Left colon (tissue), 2 donors: ENCODE data around the gene C3orf22. TPM values are rescaled to one million over a fixed set of nuclear protein-coding genes. Genes with fewer than 3 reads are reported as not detected.

Experiments used
- ATAC-seq: fragments of 200-7000 bp; cut with Tn5 transposase; one replicate; pipeline ENCODE4 v1.9.1; 2020; ENCODE audit warnings: mild to moderate bottlenecking, moderate library complexity
- DNase-seq, 2 donors: peaks; one replicate each; pipeline ENCODE4 v3.0.0-alpha.2; 2020
- intact Hi-C, 2 donors: fragments of 100-400 bp; cut with DNase I in 1 of 2; cut with micrococcal nuclease in 1 of 2; formaldehyde crosslinking; loops; one replicate each; pipeline versions ENCODE4 v1.11.2 to v1.14.0; 2022; cut with DNase I, micrococcal nuclease
- total RNA-seq, 2 donors: library from RNA; stranded (reverse); fragmentation: NEBNext Ultra II Directional; extraction: Animal tissue kit (Norgen Biotek cat#: 25700); gene quantifications; one replicate each; pipeline ENCODE4 v1.2.1, GENCODE V29; 2021
- donor health status: DM: no; HTN: no; CAD: no.
- donor health status: DM: yes; HTN: yes; CAD: no.

The C3orf22 gene
- total RNA-seq, 2 donors from 2014 or later = not detected

DNA sequence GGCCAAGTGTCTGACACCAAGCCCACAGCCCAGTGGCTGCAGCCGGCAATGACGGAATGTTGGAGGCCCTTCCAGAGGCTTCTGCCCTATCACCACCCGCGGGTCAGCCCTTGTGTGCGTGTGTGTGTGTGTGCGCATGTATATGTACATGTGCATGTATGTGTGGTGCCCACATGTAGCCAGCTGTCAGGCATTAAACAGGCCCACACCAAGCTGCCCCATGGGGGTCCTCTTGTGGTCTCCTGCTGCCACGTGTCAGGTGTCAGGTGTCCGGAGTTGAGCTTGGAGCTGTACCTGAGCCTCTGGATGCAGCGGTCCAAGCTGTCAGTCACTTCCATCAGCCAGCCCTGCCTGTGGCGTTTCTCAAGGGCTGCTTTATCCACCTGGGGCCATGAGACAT lies 55.0 kb downstream of the C3orf22 start:
- intact Hi-C loops = no loop called here
- no peak for ATAC-seq

DNA sequence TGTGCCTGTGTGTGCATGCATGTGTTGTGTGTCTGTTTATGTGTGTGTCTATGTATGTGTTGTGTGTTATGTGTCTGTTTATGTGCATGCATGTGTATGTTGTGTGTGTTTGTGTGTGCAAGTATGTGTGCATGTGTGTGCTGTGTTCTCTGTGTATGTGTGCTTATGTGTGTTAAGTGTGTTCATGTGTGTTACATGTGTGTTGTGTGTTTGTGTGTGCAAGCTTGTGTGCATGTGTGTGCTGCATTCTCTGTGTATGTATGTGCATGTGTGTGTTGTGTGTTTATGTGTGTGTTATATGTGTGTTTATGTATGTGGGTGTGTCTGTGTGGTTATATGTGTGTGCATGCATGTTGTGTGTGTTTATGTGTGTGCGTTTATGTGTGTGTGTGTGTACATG lies 56.1 kb downstream of the C3orf22 start:
- intact Hi-C loops = no loop called here
- ATAC-seq (no peak), DNase-seq (no peak)

More for the DNA sequence above, 55.0 kb downstream of the C3orf22 start:
- DNase-seq = no peak

DNA sequence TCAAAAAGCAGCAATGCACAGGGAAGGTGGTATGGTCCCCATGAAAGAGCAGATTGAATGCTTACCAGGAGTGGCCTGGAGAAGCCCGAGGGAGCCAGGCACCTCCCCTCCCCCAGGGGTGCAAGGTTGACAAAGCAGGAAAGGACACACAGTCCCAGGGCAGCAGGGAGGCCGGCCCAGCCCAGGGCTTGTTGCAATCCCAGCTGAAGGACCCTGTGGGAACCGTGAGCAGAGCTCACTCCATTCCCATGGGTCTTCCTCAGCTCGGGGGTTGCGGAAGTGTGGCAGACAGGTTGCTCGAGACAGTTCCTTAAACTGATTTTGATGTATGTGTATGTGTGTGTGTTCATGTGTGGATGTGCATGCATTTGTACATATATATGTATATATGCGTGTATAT lies 57.0 kb downstream of the C3orf22 start:
- DNase-seq = no peak
- no peak for ATAC-seq
- intact Hi-C loops = no loop called here

DNA sequence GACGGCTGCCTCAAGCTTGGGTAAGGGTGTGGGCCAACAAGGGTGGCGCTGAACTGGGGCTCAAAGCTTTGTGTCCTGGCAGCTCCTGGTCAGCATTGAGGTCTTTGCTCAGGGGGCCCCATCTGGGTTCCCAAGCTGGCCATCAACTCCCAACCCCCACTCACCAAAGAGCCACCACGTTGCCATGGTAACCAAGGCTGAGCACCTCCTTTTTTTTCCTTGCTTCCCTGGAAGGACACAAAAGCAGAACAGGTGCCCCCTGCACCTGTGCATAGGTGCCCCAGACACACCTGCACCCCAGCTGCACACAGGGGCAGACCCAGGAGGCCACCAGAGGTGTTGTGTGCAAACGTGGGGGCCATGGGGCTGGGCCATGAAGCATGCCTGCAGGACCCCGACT lies 57.7 kb downstream of the C3orf22 start:
- ATAC-seq (no peak), DNase-seq (no peak)
- intact Hi-C loops = no loop called here

DNA sequence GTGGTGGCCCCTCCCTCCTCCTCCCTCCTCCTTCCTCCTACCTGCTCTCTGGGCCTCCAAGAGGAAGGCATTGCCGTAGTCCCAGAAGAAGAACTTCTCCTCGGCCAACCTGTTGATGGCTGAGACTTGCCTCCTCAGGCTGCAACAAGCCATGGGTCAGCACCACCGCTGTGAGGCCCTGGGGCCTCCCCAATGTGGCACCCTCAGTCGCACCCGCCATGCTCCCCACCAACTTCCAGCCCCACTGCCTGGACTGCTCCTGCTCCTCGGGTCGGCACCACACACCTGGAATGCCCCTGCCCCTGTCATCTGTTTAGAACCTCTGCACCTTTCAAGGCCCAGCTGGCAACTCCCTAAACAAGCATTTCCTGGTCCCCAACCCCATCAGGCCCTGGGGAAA lies 58.7 kb downstream of the C3orf22 start:
- DNase-seq (no peak), ATAC-seq (no peak)
- intact Hi-C loops = no loop called here

Other genes starting within 250 kb of the C3orf22 start
- gene KLF15, start 201.5 kb downstream of the C3orf22 start, total RNA-seq = 1 to 10 TPM; 1.6 TPM
- not detected for gene CFAP100, start 164.0 kb downstream of the C3orf22 start, total RNA-seq
- 10 to 100 TPM; 25.7 to 30.2 TPM for gene ZXDC, start 83.0 kb downstream of the C3orf22 start, total RNA-seq
- gene UROC1, start 41.2 kb downstream of the C3orf22 start, total RNA-seq = not detected
- gene CHST13, start 34.8 kb downstream of the C3orf22 start, total RNA-seq = 1 to 10 TPM; 1.8 to 4.3 TPM
- 1 to 10 TPM; 4.8 to 5.0 TPM for gene TXNRD3, start 96.2 kb upstream of the C3orf22 start, total RNA-seq
- 10 to 100 TPM in 1 of 2 donors, 1 to 10 TPM in 1; 8.9 to 11.4 TPM for gene CHCHD6, start 145.3 kb upstream of the C3orf22 start, total RNA-seq